ENCODE results near the gene FANK1. TPM values are rescaled to one million over a fixed set of nuclear protein-coding genes. Genes with fewer than 3 reads are reported as not detected.

FANK1 gene
- polyA plus RNA-seq, 1 donor from 2014 or later, result 3.1 TPM

DNA sequence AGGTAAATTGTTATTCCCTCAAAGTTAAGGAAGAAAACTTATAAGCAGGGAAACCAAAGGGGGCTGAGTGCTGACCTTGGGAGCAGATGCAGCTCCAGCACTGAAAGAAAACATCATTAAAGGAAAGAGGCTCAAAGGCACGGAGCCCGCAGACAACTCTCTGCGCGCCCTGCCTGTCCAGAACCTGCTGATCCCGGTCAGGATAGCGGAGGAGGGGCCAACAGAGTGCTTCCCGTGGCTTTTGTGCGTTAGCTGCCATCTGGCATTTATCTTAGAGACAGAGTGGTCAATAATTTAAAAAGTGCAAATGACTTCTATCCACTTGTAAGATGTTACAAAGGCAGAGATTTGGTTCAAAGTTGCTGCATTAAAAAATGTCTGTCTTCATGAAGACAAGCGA, 162.1 kb downstream of the FANK1 start:
- H4K20me1 ChIP-seq (ENCODE audit: insufficient read depth), result no peaks in the 10 kb centered on the region
- H3K4me3 ChIP-seq (ENCODE audit: low read length), result no peak overlapping the region
- H2AFZ ChIP-seq (ENCODE audit: low read depth, low read length), result no peak overlapping the region
- H3K27me3 ChIP-seq (ENCODE audit: insufficient read depth, low read depth, low read length), result no peaks in the 10 kb centered on the region
- H3K36me3 ChIP-seq (ENCODE audit: insufficient read depth, low read length), result no peaks in the 10 kb centered on the region
- no peaks in the 10 kb centered on the region for H3K79me2 ChIP-seq (replicated peaks; ENCODE audit: insufficient read depth, low read length)
- TF ChIP-seq POLR2AphosphoS5 (IDR thresholded peaks at IDR 0.05), result no peak
- no peak for TF ChIP-seq RAD21 (conservative IDR thresholded peaks at IDR 0.05)
- TF ChIP-seq MXI1 (conservative IDR thresholded peaks at IDR 0.05; ENCODE audit: poor library complexity, severe bottlenecking), result no peak
- TF ChIP-seq SMC3 (conservative IDR thresholded peaks at IDR 0.05; ENCODE audit: poor library complexity), result no peak
- no peak overlapping the region for H3K9ac ChIP-seq (ENCODE audit: low read length)
- no peaks in the 10 kb centered on the region for H3K9me2 ChIP-seq (ENCODE audit: insufficient read depth, low read length)
- no peaks in the 10 kb centered on the region for H3F3A ChIP-seq (ENCODE audit: insufficient read depth, low read length, poor library complexity, severe bottlenecking)
- H3K27ac ChIP-seq (ENCODE audit: low read length), result no peak overlapping the region
- H3K9me3 ChIP-seq (ENCODE audit: low read length), result no peaks in the 10 kb centered on the region
- no peak overlapping the region for H3K4me2 ChIP-seq (ENCODE audit: low read length)

Small RNA genes within 50 kb of the gene (small RNA-seq; reads per million reads assigned to genes)
- gene GNG10P1 (0 reads per million in 3 experiments), gene RF00017 (0 reads per million in 3 experiments), gene RNU2-42P (0 reads per million in 3 experiments)

Other genes with a start within 250 kb of the FANK1 start
- gene TEX36, start 213.4 kb upstream of the FANK1 start, polyA plus RNA-seq, result not detected in 2 replicates
- 54.1 and 68.1 TPM in 2 replicates for gene EDRF1, start 176.9 kb upstream of the FANK1 start, polyA plus RNA-seq
- not detected in 2 replicates for gene MMP21, start 120.7 kb upstream of the FANK1 start, polyA plus RNA-seq
- 85.0 and 103 TPM in 2 replicates for gene UROS, start 73.3 kb upstream of the FANK1 start, polyA plus RNA-seq
- 73.5 and 95.8 TPM in 2 replicates for gene BCCIP, start 73.0 kb upstream of the FANK1 start, polyA plus RNA-seq
- 17.8 and 25.2 TPM in 2 replicates for gene DHX32, start 15.3 kb upstream of the FANK1 start, polyA plus RNA-seq

Measured in neural cell (in vitro differentiated cells).